ENCODE results near the gene CNTNAP2. TPM values are rescaled to one million over a fixed set of nuclear protein-coding genes. Genes with fewer than 3 reads are reported as not detected.

CNTNAP2 gene
- total and polyA plus RNA-seq, 2 of the 8 experiments (the other 6 are each of a cell fraction or from before 2014, with no cell fraction given) = 27.9 to 71.0 TPM

DNA sequence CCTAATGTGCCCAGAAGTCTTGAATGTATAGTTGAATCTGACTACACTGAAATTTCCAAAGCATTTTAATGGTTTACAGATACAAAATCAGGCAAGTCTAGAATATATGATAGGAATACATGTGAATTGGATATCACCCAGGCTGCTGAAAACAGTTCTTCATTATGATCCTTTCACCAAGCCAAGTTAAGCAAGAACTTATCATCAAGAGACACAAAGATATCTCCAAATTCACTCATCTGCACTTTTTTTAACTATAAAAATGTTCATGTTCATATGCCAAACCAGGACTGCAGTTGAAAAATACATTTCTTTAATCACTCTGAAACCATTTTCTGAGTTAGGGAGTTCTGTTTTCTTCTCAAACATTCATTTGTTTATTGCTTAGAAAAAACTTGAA, 2061.4 kb downstream of the CNTNAP2 start:
- H4K5ac ChIP-seq (ENCODE audit: insufficient read length, low read depth, low read length) = no peak overlapping the region
- H3K4me2 ChIP-seq (ENCODE audit: insufficient read depth in 1 of 2, low read depth in 2 of 2, low read length in 2 of 2) = no peak overlapping the region

More for the DNA sequence above, 2061.4 kb downstream of the CNTNAP2 start:
- Histone ChIP-seq H2BK5ac (ENCODE audit: low read depth, low read length) (no peak overlapping the region), H4K20me1 (replicated peaks in 1 of 2; ENCODE audit: control insufficient read depth in 1 of 2, insufficient read depth in 2 of 2, low read length in 2 of 2) (no peaks in the 10 kb centered on the region), H3K4me3 (ENCODE audit: extremely low read depth in 1 of 4, insufficient read depth in 2 of 4, low read depth in 3 of 4, low read length in 4 of 4) (no peak overlapping the region), H2BK120ac (replicated peaks; ENCODE audit: low read depth, low read length) (no peak overlapping the region), H3K27me3 (replicated peaks in 1 of 4; ENCODE audit: control insufficient read depth in 3 of 4, extremely low read depth in 1 of 4, insufficient read depth in 3 of 4, low read length in 3 of 4) (peaks cover 0 to 1% (median 0%) of the 10 kb centered on the region in 4 experiments; a peak in 1 of 7 replicates), H3K56ac (replicated peaks; ENCODE audit: insufficient read length, low read depth, low read length) (no peak overlapping the region), H4K91ac (replicated peaks; ENCODE audit: insufficient read length, low read length) (no peak overlapping the region), H3K18ac (ENCODE audit: extremely low read depth, low read length) (no peak overlapping the region), H4K8ac (ENCODE audit: extremely low read depth, insufficient read depth, low read length) (no peak overlapping the region), H3K23ac (ENCODE audit: insufficient read length) (no peak overlapping the region), H2BK15ac (ENCODE audit: low read length) (no peak overlapping the region), H3K4ac (replicated peaks; ENCODE audit: insufficient read length, low read depth, low read length) (no peak overlapping the region), H3K14ac (ENCODE audit: insufficient read length) (no peak overlapping the region), H3K27ac (ENCODE audit: low read depth, low read length) (no peak overlapping the region), H2BK20ac (ENCODE audit: low read length) (no peak overlapping the region), H3K79me1 (ENCODE audit: low read depth, low read length) (no peaks in the 10 kb centered on the region), H2AK5ac (ENCODE audit: low read depth, low read length) (no peak overlapping the region), H2BK12ac (ENCODE audit: low read depth, low read length) (no peak overlapping the region), H3K23me2 (ENCODE audit: low read depth, low read length) (no peaks in the 10 kb centered on the region), H3K4me1 (replicated peaks in 1 of 4; ENCODE audit: control insufficient read depth in 3 of 4, insufficient read depth in 4 of 4, low read length in 3 of 4) (no peaks in the 10 kb centered on the region), H3K9ac (replicated peaks in 1 of 4; ENCODE audit: extremely low read depth in 1 of 4, low read depth in 3 of 4, low read length in 3 of 4) (no peak overlapping the region), H3K9me3 (ENCODE audit: insufficient read depth in 2 of 2, low read depth in 1 of 2, low read length in 1 of 2) (no peaks in the 10 kb centered on the region), H3K36me3 (ENCODE audit: control insufficient read depth in 2 of 4, insufficient read depth in 4 of 4, low read length in 3 of 4) (no peaks in the 10 kb centered on the region), H2AFZ (ENCODE audit: low read length) (no peak overlapping the region), H3K79me2 (ENCODE audit: control insufficient read depth in 1 of 2, insufficient read depth in 2 of 2, low read length in 2 of 2) (no peaks in the 10 kb centered on the region)
- ChIA-PET CTCF (ENCODE audit: partially characterized antibody) (interaction anchor here (1.8 kb wide), 1 partner anchor 10 kb away, joined by 3 read pairs; no protein-coding TSS in a partner anchor), POLR2A (ENCODE audit: partially characterized antibody) (no interaction called here)
- no peak for TF ChIP-seq KDM5A (IDR thresholded peaks at IDR 0.05; ENCODE audit: low read length)
- TF ChIP-seq HDAC2 (IDR thresholded peaks at IDR 0.05; ENCODE audit: borderline replicate concordance in 1 of 2, low read depth in 2 of 2, low read length in 2 of 2) = no peak
- no peak for TF ChIP-seq NANOG (IDR thresholded peaks at IDR 0.05; ENCODE audit: insufficient read depth, low read depth, low read length, poor library complexity, severe bottlenecking)
- TF ChIP-seq SAP30 (IDR thresholded peaks at IDR 0.05; ENCODE audit: insufficient read depth, insufficient replicate concordance, low read length) = no peak
- TF ChIP-seq, protein P1, sequence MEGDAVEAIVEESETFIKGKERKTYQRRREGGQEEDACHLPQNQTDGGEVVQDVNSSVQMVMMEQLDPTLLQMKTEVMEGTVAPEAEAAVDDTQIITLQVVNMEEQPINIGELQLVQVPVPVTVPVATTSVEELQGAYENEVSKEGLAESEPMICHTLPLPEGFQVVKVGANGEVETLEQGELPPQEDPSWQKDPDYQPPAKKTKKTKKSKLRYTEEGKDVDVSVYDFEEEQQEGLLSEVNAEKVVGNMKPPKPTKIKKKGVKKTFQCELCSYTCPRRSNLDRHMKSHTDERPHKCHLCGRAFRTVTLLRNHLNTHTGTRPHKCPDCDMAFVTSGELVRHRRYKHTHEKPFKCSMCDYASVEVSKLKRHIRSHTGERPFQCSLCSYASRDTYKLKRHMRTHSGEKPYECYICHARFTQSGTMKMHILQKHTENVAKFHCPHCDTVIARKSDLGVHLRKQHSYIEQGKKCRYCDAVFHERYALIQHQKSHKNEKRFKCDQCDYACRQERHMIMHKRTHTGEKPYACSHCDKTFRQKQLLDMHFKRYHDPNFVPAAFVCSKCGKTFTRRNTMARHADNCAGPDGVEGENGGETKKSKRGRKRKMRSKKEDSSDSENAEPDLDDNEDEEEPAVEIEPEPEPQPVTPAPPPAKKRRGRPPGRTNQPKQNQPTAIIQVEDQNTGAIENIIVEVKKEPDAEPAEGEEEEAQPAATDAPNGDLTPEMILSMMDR (IDR thresholded peaks at IDR 0.05; ENCODE audit: control extremely low read depth in 1 of 3, insufficient read depth in 1 of 3, low read depth in 1 of 3, low read length in 3 of 3) = no peak
- no peak for TF ChIP-seq EP300 (IDR thresholded peaks at IDR 0.05; ENCODE audit: borderline replicate concordance in 1 of 2, low read depth in 2 of 2, low read length in 2 of 2)
- TF ChIP-seq, protein P2, sequence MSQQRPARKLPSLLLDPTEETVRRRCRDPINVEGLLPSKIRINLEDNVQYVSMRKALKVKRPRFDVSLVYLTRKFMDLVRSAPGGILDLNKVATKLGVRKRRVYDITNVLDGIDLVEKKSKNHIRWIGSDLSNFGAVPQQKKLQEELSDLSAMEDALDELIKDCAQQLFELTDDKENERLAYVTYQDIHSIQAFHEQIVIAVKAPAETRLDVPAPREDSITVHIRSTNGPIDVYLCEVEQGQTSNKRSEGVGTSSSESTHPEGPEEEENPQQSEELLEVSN (IDR thresholded peaks at IDR 0.05) = no peak
- TF ChIP-seq RAD21 (IDR thresholded peaks at IDR 0.05 in 1 of 2, conservative IDR thresholded peaks at IDR 0.05 in 1 of 2; ENCODE audit: low read depth in 2 of 2, low read length in 2 of 2) = no peak
- FAIRE-seq (no peak), DNase-seq (ENCODE audit: low read depth in 1 of 2, low spot score in 2 of 2) (no peak)
